ENCODE data around the gene S100A14.

Gene S100A14

DNA sequence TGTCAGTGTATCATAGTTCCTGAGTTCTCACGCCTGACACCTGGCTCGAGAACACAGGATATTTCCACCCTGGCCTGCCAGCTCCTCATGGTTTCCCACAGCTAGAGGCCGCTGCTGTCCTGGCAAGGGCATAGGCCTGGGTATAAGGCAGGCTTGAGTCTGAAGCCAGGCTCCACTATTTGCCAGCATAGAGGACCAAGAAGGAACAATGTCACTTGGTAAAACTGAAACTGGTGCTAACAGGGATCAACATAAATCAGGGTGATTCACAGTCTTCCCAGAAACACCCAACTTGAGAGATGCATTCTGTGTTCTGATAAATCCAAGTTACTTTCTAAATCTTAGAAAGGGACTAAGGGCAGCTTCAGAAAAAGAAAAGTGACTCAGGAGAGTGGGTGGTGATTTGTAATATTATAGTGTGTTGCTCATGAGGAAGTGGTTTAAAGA, 43.5 kb downstream of the S100A14 start:
- DNase-seq (ENCODE audit: low spot score) = peak; percentile 78
- peak; percentile 89 for TF ChIP-seq CTCF (IDR thresholded peaks at IDR 0.05; ENCODE audit: extremely low read depth, missing control alignments)

DNA sequence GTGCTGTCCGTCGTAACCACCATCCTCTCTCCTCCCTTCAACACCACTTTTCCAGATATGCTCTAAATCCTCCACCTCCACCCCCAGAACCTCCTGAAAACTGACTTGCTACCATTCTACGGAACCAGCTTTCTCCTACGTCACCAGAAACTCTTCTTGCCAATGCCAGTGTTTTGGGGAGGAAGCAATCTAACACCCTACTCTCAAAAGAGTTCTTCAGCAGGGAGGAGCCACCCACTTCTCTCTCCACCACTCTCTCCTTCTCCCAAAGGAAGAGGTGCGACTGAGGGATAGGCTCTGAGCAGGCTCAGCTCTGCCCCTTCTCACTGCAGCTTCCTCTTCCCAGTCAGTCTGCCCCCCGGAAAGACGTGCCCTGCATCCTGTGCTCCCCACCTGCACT, 44.4 kb downstream of the S100A14 start:
- DNase-seq (ENCODE audit: low spot score) = no peak
- no peak for TF ChIP-seq CTCF (IDR thresholded peaks at IDR 0.05; ENCODE audit: extremely low read depth, missing control alignments)

DNA sequence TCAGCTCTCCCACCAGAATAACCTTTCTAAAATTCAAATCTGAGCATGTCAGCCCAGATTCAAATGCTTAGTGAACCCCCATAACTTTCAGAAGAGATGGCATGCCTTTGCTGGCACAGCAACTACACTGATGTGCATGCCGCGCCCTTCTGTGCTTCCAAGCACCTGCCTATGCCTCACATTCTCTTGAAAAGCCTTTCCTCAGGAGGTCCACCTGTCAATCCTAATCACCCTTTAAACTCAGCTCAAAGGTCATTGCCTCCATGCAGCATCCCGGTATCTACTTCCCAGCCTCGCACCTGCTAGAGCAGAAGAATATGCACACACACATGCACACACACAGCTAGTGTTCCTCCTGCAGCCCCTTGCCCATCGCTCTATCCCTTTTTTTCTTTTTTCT, 45.3 kb downstream of the S100A14 start:
- no peak for DNase-seq (ENCODE audit: low spot score)
- no peak for TF ChIP-seq CTCF (IDR thresholded peaks at IDR 0.05; ENCODE audit: extremely low read depth, missing control alignments)

- TF ChIP-seq CTCF (IDR thresholded peaks at IDR 0.05; ENCODE audit: extremely low read depth, missing control alignments) = no peak
- DNase-seq (ENCODE audit: low spot score) = no peak
Measured at GRCh38 chr1:153569465-153569864, 46.7 kb downstream of the S100A14 start.

DNA sequence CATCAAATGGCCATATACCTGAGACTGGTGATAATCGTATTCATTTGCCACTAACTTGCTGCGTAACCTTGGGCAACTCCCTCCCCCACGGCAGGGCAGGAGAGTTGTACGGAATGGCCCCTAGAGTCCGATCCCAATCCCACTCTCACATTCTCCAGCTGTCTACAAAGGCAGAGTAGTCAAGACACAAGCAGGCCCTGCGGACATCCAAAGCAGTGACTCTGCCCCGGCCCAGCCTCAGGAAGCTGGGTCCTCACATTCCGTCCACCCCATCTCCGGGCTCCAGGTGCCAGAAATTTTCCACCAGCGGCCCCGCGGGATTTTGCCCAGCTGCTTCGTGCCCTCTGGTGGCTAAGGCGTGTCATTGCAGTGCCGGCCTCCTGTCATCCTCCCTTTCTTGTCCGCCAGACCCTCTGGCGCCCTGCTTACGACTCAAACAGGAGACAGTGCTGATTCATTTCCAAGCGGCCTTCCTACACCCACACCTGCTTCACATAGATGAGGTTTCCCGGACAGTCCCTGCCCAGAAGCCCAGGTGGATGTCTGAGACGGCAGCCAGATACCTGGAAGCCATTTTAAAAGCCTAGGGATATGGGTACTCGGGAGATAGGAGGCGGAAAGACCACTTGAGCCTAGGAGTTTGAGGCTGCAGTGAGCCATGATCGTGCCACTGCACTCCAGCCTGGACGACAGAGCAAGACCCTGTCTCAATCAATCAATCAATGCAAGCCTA, 47.6 kb downstream of the S100A14 start:
- peak; percentile 97 for TF ChIP-seq CTCF (IDR thresholded peaks at IDR 0.05; ENCODE audit: extremely low read depth, missing control alignments)
- peak; percentile 86 for DNase-seq (ENCODE audit: low spot score)

DNA sequence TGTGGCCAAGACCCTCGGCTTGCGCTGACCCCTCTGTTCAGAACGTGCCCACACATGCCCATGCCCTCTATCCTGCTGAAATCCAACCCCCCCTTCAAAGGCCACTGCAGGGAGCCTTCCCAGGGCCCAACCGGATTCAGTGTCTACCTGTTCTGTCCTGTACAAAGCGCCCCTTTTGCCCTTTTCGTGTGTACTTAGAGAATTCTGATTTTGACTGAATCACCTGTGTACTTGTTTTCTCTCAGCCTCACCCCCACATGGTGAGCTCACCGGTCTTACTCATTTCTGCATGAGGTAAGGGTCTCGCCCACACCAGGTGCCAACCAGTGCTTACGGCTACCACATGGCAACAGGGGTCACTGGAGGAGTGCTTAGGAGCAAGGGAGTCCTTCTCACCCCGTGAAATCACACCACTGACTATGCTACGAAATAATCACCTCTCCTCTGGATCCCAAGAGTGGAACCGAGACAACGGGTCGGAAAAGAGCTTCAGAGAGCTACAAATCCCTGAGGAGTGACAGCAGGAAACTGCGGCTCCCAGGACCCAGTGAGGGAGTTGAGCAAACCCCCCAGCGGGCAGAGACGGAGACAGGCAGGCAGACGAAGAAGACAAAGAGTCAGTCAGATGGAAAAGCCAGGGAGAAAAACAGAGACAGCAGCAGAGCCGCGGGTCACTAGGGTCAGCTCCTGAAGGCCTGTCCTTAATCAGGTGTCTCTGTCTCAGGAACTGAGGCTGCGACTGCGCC, 48.3 kb downstream of the S100A14 start:
- TF ChIP-seq CTCF (IDR thresholded peaks at IDR 0.05; ENCODE audit: extremely low read depth, missing control alignments) = no peak
- no peak for DNase-seq (ENCODE audit: low spot score)
